ENCODE results near the gene ATP8B3.
"Not testable (repeated sequence)": the region's sequence is repeated elsewhere in the genome, so short reads cannot be mapped to it uniquely, and the experiment has no call there.

ATP8B3 gene

DNA sequence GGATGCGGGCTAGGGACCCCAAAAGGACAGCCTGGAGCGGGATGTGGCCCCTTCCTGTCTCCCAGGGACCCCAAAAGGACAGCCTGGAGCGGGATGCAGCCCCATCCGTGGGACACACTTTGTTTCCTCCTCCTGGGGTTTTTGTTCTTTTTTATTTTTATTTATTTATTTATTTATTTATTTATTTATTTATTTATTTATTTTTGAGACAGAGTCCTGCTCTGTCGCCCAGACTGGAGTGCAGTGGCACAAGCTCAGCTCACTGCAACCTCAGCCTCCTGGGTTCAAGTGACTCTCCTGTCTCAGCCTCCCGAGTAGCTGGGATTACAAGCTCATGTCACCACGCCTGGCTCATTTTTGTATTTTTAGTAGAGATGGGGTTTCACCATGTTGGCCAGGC, 14.8 kb downstream of the ATP8B3 start:
- DNase-seq (ENCODE audit: low spot score), result not testable (repeated sequence)

DNA sequence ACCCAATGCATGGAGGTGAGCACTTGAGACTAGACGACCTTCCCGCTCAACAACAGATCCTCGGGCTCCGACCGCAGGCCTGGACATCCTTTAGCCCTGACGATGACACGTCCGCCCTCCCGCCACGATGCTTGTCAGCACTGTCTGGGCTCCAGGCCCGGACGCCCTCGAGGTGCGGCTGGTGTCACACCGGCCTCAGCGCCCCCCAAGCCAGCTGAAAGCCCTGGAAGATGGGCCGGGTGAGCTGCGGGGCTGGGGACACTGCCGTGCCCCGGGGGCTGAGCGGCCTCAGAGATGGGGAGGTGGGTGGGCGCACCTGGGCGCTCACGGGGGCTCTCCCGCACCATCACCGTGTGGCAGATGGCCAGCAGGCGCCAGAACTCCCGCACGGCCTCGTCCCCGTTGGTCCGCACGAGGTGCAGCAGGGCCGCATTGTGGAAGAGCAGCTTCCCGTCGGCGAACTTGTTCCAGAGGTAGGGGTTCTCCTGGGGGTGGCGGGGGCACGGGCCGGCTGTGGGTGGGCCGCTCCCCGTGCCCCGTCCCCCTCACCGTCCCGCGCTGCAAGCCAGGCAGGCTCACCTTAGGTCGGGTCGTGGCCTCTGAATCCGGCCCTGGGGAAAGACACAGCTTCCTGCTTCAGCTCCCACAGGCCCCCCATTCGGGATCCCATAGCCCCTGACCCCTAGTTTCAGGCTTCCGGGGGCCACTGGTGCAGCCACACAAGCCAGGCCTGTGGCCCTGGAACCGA, 15.5 kb downstream of the ATP8B3 start:
- DNase-seq (ENCODE audit: low spot score), result no peak

- DNase-seq (ENCODE audit: low spot score), result no peak
Observed at GRCh38 chr19:1794424-1795172, 17.5 kb downstream of the ATP8B3 start.

- no peak for DNase-seq (ENCODE audit: low spot score)
Observed at GRCh38 chr19:1791879-1792278, 20.2 kb downstream of the ATP8B3 start.

- no peak for DNase-seq (ENCODE audit: low spot score)
Observed at GRCh38 chr19:1790054-1790792, 21.9 kb downstream of the ATP8B3 start.

GRCh38 chr19:1789261-1790041, 22.6 kb downstream of the ATP8B3 start:
- peak; percentile 61 for DNase-seq (ENCODE audit: low spot score)

DNA sequence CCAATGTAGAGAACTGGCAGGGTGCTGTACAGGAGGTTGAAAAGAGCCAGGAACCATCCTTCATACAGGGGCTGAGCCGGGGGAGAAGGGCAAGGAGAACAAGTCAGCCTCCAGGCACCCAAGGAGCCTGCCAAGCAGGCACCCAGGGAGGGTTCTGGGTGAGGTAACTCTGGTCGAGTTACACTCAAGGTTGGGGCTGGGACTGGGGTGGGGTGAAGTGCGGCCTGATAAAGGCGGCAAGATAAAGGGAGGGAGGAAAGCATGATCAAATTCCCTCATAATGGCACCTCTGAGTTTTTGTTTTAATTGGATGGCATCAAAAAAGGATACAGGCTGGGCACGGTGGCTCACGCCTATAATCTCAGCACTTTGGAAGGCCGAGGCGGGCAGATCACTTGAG, 25.0 kb downstream of the ATP8B3 start:
- DNase-seq (ENCODE audit: low spot score), result no peak

DNA sequence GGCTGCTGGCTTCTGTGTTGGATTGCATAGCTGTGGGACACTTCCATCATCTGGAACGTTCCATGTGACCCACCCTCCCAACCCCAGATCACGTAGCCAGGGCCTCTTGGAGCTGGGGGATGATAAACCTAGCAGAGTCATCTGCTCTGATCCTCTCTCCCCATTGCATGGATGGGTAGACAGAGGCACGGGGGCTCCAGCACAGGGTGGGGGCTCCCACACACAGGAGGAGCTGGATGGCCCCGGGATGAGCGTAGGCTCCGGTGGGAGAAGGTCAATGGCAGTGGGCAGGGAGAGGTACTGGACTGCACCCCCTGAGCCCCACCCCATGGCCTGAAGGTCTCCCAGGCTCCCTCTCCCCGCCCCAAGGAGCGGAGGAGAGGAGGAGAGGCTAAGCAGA, 25.4 kb downstream of the ATP8B3 start:
- DNase-seq (ENCODE audit: low spot score), result no peak

- no peak for DNase-seq (ENCODE audit: low spot score)
Observed at GRCh38 chr19:1785310-1785709, 26.8 kb downstream of the ATP8B3 start.

- no peak for DNase-seq (ENCODE audit: low spot score)
Observed at GRCh38 chr19:1783874-1784273, 28.2 kb downstream of the ATP8B3 start.

- no peak for DNase-seq (ENCODE audit: low spot score)
Observed at GRCh38 chr19:1783354-1783753, 28.7 kb downstream of the ATP8B3 start.

DNA sequence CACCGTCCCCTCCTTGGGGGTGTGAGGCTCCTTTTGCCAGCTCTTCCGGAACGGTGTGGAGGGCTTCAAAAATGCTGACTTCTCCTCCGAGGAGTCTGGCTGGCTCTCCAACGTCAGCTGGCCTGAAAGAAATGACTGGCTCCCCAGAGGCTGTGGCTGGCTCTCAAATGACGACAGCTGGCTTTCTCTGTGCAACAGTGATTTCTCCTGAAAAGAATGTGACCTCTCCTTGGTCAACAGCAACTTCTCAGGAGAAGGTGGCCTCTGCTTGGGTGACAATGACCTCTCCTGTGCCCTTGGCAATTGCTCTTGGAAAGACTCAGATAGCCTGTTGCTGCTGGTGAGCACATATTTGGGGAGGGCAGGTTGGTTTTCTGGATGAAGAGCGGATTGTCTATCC, 29.6 kb downstream of the ATP8B3 start:
- no peak for DNase-seq (ENCODE audit: low spot score)

GRCh38 chr19:1780272-1780958, 31.7 kb downstream of the ATP8B3 start:
- no peak for DNase-seq (ENCODE audit: low spot score)

GRCh38 chr19:1779574-1779973, 32.5 kb downstream of the ATP8B3 start:
- no peak for DNase-seq (ENCODE audit: low spot score)

- no peak for DNase-seq (ENCODE audit: low spot score)
Observed at GRCh38 chr19:1777149-1777548, 34.9 kb downstream of the ATP8B3 start.

DNA sequence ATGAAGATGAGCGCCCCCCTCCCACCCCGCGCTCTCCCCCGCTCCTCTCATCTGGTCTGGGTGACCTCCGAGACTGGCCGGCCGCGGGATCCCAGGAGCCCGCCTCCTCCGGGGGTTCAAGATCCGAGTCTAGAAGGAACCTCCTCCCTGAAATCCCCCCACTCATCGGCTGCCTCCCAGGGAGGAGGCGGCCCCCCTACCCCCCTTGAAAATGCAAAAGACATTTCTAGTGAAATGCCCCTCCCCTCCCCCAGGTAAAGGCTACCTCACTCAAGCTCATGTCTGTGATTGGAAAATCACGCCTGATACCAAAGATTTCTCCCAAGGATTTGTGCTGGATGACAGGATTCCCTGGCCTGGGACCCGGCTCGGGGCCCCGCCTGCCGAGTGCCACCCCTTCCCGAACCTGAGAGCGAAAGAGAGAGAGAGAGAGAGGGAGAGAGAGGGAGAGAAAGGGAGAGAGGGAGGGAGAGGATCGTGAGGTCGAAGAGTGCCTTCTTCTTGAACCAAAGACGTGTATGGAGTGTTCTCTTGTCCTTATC, 35.4 kb downstream of the ATP8B3 start:
- no peak for DNase-seq (ENCODE audit: low spot score)

- DNase-seq (ENCODE audit: low spot score), result no peak
Observed at GRCh38 chr19:1775951-1776605, 36.0 kb downstream of the ATP8B3 start.

GRCh38 chr19:1774989-1775772, 36.9 kb downstream of the ATP8B3 start:
- DNase-seq (ENCODE audit: low spot score), result peak; percentile 89

- no peak for DNase-seq (ENCODE audit: low spot score)
Observed at GRCh38 chr19:1773184-1773583, 38.9 kb downstream of the ATP8B3 start.

Data from D341Med (cell line).